GM18502 (cell line): ENCODE data around the gene AIM2.
A peak's percentile ranks its signal among the peaks of the same experiment; 100 is the strongest.
"Not testable (repeated sequence)": the region's sequence is repeated elsewhere in the genome, so short reads cannot be mapped to it uniquely, and the experiment has no call there.

ENCODE experiments used
- ATAC-seq: cut with Tn5 transposase; IDR thresholded peaks from one replicate; pipeline ENCODE4 v1.9.1; 2021; ENCODE audit warnings: mild to moderate bottlenecking; ENCODE audit not compliant: unreplicated experiment, poor library complexity

Gene AIM2

GRCh38 chr1:159076438-159077119, at the start of gene AIM2:
Gene AIM2 (minus strand): TSS chr1:159076766. CDS start chr1:159073499, 3,267 bp downstream.
- ATAC-seq, result peak; percentile 90

DNA sequence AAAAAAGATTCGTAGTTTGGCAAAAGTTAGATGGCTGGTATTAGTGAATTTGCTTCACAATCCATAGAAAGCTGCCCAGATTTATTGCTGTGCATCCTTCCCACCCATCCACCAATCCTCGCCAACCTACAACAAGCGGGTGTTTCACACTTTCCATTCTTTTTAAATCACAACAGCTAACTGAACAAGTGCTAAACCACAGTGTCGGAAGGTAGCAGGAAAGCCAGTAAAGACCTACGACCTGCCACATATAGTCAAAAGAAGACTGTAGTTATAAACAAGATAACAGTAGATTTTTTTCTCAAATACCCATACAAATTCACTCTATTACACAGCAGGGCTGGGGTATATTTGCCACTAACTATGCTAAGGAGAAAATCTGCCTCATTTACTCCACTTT, 47.0 kb upstream of the AIM2 start:
- no peak for ATAC-seq

GRCh38 chr1:159122005-159122621, 45.5 kb upstream of the AIM2 start:
- ATAC-seq, result peak; percentile 91

GRCh38 chr1:159121526-159121925, 45.0 kb upstream of the AIM2 start:
- ATAC-seq, result peak; percentile 79

DNA sequence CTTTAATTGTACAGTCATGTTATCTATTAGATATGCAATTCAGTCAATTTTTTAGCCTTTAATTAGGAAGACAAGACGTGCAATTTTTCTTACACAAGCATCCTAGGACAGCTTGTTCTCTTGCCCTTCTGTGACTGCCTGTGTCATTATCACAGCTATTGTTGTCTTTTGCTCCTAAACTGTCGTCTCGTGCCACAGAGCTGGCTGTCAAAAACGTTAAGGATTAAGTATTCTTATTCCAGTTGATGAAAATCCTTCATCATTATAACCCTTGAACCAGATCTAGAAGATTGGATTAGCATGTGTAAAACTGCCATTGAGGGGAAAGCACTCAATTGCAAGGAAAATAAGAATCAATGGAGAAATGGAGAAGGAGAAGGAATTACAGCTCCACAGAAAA, 43.8 kb upstream of the AIM2 start:
- ATAC-seq, result no peak

GRCh38 chr1:159113596-159114433, 37.2 kb upstream of the AIM2 start:
- ATAC-seq, result no peak

DNA sequence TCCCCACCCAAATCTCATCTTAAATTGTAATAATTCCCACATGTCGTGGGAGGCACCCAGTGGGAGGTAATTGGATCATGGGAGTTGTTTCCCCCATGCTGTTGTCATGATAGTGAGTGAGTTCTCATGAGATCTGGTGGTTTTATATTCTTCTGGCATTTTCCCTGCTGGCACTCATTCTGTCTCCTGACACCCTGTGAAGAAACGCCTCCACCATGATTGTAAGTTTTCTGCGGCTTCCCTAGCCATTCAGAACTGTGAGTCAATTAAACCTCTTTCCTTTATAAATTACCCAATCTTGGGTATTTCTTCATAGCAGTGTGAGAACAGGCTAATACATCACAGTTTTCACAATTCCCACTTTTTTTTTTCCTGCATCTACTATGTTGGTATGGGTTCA, 26.5 kb upstream of the AIM2 start:
- not testable (repeated sequence) for ATAC-seq

DNA sequence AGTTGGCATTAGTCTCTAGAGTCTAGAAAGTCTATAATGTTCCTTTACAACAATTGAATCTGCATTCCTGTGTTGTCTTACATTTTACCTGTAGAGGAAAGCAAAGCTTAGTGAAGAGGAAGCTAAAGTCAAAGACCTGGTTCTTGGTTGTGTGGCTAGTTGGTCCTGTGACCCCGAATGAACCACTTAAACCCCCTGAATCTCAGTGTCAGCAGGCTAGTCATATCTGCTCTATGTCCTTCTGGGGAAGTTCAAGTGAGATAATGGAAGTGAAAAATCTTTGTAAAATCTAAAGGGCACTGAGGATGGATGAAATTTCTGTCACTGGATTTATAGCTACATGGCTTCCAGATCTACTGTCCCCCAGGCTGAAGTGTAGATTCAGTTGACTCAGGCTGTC, 24.0 kb upstream of the AIM2 start:
- no peak for ATAC-seq

- no peak for ATAC-seq
Measured at GRCh38 chr1:159098596-159098995, 22.0 kb upstream of the AIM2 start.

- ATAC-seq, result no peak
Measured at GRCh38 chr1:159092036-159092760, 15.6 kb upstream of the AIM2 start.

DNA sequence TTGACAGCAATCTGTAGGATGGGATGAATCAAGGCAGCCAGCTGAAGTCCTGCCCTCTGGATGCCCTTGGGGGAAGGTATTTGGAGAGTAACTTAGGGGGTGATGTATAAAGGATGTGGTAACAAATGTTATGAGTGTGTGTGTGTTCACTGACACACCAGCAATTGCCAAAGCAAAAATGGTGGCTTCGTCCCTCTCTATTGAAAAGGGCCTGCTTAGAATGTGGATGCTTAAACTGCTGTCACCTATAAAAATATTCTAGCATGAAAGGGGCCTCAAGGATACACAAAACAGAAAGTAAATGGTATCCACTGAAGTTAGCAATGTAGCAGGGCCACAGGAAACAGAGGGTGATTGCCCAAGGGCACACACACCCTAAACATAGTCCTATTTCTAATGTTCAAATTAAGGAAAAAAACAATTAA, 15.1 kb upstream of the AIM2 start:
- ATAC-seq, result no peak

- ATAC-seq, result no peak
Measured at GRCh38 chr1:159091180-159091560, 14.6 kb upstream of the AIM2 start.

GRCh38 chr1:159090286-159091179, 14.0 kb upstream of the AIM2 start:
- ATAC-seq, result no peak

GRCh38 chr1:159089184-159089791, 12.7 kb upstream of the AIM2 start:
- ATAC-seq, result no peak

DNA sequence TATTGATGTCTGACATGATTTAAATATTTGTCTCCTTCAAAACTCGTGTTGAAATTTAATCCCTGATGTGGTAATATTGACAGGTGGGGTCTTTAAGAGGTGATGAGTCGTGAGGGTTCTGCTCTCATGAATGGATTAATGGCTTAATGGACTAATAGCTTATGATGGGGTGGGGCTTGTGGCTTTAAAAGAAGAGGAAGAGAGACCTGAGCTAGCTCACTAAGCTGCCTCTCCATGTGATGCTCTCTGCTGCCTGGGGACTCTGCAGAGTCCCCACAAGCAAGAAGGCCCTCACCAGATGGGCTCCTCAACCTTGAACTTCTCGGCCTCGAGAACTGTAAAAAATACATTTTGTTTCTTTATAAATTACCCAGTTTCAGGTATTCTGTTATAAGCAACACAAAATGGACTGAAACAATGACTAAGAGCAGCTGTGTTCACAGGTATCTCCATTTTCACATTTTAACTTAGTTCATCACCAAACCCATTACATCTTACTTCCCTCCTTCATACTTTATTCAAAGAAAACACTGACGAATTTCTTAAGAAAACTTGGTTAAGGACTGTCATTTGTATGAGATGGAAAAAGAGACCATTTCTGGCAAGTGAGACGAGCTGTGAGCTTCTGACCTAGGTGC, 12.1 kb upstream of the AIM2 start:
- no peak for ATAC-seq

DNA sequence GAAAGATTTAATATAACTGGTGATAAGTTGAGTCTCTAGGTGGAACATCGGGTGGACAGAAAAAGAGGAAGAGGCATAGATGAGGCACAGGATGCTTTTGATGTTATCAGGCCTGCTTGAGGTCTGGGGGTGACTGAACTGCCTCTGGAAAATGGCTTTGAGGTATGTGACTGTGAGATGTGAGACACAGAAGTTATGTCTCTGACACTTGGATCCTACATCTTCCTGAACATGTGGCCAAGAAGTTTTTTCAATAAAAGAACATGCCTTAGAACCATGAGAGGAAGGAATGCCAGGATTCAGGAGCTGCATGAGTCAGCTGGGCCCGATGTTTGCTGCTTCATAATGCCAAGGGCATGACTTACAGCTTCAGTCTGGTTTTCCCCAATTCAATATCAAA, 11.5 kb upstream of the AIM2 start:
- no peak for ATAC-seq

DNA sequence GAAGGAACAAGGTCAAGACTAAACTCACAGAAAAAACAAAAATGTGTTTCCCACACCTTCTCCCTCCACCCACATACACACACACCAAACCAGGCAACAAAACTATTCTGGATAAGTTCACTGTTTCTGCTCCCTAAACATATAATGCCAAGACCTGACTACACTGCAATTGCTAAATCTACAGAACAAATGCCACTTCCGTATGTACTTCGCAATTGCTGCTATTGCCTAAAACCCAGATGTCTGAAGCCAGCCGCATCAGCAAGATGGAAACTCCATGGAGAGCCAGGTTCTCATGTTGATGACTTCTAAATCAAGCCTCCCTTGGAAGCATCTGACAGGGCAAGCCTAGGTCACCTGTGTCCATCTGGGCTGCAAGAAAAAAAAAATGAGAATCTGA, 8.3 kb upstream of the AIM2 start:
- no peak for ATAC-seq

DNA sequence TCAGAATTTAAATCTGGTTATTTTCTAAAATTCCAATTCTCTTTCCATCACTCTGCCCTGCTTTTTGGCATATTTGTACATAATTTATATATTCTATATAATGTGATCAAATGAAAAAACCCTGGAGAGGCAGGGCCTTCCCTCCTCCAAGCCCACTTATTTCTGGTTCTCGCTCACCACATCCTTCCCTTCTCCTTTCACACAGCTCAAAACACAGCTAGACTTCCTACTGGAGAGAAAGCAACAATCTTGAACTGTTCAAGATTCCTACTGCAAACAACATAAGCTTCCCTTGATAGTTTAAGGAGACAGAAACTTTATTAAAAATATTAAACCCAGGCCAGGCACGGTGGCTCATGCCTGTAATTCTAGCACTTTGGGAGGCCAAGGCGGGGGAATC, 7.6 kb upstream of the AIM2 start:
- no peak for ATAC-seq

DNA sequence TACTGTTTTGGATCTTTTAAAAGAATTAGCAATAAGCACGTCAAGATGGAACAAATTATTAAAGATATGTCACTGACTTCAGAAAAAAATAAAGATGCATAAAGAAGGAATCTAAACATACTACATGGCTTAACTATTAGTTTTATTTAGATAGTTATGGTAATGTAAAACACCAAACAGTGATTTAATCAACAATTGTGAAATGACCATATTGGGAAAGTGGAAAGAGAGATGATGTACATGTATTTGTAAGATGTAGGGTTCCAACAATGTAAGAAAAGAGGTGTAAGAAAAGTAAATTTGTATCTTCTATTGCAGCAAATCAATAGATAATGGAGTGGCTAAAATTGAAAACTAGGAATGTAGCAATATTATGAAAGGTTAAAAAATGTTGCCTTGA, 6.4 kb upstream of the AIM2 start:
- no peak for ATAC-seq
